Fibroblast of skin of right biceps (primary cell): ENCODE measurements around the gene ZNF438.

ENCODE experiments used
- DNase-seq: peaks from one replicate; pipeline ENCODE4 v3.0.0-alpha.2; 2013

ZNF438 gene

GRCh38 chr10:30842185-30842584 lies 189.5 kb downstream of the ZNF438 start:
- DNase-seq, result no peak

DNA sequence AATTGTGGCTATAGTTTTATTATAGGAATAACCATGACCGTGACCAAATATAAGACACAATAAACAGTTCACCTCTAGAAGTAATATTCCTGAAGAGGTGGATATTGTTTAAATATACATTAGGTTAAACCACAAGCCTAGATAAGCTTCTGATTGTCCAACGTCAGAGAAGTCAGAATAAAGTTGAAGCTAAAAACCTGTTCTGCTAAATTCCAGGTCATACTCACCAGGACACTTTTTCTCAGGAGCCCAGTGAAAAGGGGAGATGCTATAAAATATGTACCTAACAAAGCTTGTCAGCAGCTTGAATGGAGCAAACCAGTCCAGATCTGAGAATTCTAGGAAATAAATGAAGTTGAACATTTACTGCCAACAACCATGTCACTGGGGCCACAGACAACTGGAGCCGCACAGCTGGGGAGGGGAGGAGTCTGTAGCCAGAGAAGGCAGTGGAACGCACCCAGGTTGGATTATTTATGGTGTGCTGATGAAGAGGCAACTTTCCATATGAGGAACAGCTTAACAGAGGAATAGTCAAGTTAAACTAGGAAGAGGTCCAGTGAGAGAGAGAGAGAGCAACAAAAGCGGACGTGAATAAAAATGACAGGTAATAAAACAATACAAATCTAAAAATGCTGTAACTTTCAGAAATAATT lies 191.1 kb downstream of the ZNF438 start:
- DNase-seq, result no peak

- DNase-seq, result no peak
Measured at GRCh38 chr10:30839652-30840051, 192.0 kb downstream of the ZNF438 start.

DNA sequence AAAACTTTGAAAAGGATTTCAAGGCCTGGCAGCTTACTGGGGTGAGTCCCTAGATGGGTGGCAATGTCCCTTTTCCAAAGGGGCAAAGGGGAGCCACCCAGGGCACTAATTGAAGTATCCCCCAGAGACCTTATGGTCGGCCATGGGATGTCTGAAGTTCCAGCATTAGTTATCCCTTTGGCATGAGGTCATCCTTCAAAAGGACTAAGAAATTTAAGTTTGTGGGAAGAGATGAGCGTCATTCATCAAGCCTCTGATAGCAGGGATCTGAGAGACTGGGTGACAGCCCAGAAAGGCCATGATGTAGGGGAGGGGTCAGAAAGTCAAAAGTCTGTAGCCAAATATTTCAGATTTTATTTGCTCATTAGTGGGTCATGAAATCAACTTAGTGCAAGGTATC lies 195.3 kb downstream of the ZNF438 start:
- peak; percentile 38 for DNase-seq

DNA sequence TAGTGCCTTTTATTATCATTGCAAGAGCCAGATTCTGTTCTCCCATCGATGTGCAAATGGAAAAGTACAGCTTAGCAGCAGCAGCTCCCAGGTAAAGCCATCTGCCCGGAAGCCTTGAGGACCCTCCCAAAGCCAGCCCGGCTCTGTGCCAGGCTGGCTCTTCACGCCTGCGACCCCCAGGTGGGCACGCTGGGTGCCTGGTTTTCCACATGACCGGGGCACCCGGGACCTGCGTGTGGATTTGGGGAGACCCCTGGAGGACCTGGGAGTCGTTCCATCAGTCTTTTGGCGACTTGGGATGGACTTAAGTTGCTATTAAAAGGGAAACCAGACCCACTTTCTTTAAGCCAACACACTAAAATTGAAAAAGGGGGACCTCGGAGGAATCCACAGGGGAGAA lies 196.5 kb downstream of the ZNF438 start:
- DNase-seq, result no peak

- DNase-seq, result no peak
Measured at GRCh38 chr10:30834651-30835050, 197.0 kb downstream of the ZNF438 start.

DNA sequence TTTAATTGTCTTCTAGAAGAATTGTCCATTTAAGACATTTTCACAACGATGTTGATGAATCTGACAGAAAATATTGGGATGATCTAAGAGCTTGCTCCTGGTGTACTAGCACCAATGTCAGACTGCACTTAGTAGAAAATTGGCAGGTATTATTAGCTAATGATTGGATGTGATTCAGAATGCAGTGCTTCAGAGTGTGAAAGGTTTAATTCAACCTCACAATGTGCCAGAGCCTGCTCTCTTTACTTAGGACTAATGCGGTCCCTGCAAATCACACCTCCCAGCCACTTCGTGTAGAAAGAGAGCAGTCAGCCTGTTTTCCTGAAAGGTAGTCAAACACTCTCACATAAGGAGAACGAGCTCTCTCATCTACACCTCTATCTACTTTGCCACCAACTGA lies 197.5 kb downstream of the ZNF438 start:
- DNase-seq, result no peak

- no peak for DNase-seq
Measured at GRCh38 chr10:30833628-30833970, 198.1 kb downstream of the ZNF438 start.

GRCh38 chr10:30832749-30833627 lies 198.7 kb downstream of the ZNF438 start:
- no peak for DNase-seq

- no peak for DNase-seq
Measured at GRCh38 chr10:30832001-30832748, 199.5 kb downstream of the ZNF438 start.

DNA sequence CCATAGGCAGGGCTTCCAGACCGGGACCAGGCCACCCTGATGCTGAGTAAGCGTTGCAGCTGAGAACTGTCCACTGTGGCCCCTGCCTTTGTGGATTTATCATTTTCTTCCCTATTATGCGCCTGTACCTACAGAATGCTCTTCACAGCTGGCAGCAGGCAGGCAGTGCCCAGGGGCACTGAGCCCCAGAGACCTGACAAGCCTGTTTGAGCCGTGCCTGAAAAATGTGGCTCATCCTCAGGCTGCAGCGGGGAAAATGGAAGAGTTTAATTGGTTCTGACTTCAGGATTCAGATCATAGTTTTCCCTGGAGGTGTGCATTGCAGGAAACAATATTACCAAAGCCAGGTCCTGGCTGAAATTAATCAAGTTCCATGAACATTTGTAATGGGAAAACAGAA lies 200.2 kb downstream of the ZNF438 start:
- no peak for DNase-seq

DNA sequence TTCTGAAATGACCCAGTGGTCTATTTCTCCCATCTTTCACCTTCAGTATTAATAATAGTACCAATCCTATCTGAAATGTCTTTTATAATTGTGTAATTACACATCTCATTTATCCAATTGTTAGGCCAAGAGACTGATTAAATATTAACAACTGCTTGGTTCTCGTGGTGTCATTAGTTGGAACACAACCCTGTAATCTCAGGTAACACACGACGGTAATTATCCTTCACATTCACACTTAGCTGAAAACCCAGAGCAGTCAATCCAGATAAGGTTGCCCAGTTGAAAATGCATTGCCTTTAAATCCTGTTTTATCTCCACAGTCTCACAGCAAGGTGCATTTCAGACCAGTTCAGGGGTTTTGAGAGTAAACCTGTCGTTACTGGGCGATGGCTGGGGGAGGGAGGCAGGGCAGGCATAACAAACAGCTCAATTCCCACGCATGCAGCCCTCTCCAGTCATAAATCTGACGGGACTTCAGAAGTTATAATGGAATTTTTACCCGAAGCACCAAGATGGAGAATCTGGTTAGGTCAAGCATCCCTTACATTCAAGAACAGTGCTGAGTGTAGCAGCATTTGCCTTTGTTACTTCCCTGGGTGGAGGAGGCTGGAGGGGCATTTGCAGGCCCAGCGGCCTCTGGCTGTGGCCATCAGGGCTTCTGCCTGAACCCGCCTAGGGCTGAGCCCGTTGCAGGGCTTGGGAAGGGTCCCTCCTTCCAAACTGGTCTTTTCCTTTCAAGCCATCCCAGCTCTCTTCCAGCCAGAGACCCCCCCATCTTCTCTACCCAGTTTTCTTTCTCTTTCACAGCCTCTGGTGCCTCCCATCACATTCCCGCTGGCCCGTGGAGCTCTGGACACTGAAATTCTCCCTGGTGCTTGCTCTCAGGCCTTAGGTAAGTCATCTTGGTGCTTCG lies 201.1 kb downstream of the ZNF438 start:
- DNase-seq, result no peak

DNA sequence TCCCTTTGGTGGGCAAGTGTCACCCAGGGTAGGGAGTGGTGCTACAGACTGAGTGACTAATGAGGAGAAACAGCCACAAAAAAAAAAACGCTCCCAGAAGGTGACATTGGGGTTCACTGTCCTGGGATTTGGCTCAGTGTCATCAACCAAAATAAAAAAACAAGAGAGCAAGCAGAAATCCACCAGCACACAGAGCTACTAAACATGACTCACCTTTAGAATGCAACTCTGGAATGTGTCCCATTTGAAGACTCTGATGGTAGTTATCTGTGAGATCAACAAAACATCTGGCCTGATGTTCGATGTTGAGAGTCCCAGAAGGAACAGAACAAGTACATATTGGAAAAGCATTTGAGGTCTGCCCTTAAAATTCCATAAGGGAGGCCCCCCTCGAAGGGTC lies 201.8 kb downstream of the ZNF438 start:
- DNase-seq, result peak; percentile 67

DNA sequence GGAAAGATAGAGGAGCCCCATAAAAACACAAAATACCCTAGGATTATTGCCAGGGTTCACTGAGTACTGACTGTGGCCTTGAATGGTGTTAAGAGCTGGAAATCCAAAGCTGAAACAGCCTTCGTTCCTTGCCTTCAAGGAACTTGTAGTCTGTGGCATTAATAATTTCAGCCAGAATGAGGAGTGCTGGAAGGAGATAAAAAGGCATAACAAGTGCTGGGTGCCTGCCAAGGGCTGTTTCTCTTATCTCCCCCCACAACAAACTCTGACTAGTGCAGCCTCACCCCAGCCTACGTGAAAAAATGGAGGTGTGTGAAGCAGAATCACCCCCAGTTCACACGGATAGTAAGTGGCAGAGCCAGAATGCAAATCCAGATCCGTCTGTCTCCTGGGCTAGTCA lies 203.0 kb downstream of the ZNF438 start:
- DNase-seq, result no peak

GRCh38 chr10:30828164-30828563 lies 203.5 kb downstream of the ZNF438 start:
- no peak for DNase-seq

DNA sequence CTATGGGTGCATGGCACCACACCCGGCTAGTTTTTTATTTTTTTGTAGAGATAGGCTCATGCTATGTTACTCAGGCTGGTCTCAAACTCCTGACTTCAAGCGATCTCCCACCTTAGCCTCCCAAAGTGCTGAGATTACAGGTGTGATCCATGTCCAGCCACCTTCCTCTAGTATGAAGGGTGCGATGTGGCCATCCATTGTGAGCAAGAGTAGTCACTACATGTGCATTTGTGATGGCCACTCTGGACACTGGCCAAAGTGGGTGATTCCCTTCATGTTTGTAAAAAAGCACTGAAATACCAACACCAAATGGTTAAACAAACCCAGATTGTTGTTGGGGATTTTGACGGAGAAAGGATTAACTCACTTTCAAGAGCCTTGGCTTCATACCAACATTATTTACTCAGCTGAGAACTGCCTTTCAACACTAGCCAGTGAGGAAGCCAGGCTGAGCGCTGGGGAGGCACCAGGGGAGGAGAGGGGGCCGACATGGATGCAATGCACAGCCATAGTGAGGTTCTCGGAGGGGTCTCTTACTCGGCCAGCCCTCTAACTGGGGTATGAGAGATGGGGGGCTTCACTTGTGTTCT lies 204.0 kb downstream of the ZNF438 start:
- DNase-seq, result peak; percentile 61

GRCh38 chr10:30826679-30827078 lies 205.0 kb downstream of the ZNF438 start:
- no peak for DNase-seq

DNA sequence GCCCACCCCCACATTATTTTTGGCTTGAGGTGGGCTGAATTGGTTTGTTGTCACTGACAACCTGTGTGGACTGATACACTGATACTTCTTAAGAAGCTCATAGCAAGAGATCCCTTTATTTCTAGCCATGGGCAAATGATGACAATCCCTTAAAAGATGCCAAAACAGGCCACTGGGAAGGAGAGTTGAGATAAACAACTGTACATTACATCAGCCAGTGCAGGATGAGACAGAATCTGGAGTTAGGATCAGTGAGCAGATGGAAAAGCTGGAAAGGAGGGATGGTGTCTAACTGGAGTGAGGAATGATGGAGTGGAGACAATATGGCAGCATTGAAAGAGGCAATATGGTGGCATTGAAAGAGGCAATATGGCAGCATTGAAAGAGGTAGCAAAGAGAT lies 206.2 kb downstream of the ZNF438 start:
- DNase-seq, result no peak

DNA sequence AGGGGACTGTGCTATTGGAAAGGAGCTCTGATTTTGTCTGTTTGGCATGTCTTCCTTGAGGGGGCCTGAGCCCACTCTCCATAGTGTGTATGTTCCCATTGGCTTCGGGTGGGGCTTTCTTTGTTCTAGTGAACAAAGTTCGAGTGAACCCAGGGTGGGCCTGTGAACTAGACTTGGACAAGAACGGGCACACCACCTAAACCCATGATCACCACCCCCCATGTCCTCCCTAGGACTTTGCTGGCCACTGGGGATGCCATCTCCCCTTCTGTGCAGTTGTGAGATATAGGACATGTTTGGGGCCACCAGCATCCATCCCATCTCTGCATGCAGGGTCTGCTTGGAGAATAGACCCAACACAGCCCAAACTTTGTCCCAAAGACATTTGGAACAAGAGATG lies 206.6 kb downstream of the ZNF438 start:
- DNase-seq, result no peak

- DNase-seq, result no peak
Measured at GRCh38 chr10:30823651-30824050, 208.0 kb downstream of the ZNF438 start.

- DNase-seq, result no peak
Measured at GRCh38 chr10:30822693-30823465, 208.8 kb downstream of the ZNF438 start.
